ENCODE results near the gene ST6GALNAC3.
"Not testable (repeated sequence)": the region's sequence is repeated elsewhere in the genome, so short reads cannot be mapped to it uniquely, and the experiment has no call there.

- TF ChIP-seq SCRT1 (tag by site-specific recombination; IDR thresholded peaks at IDR 0.05; ENCODE audit: borderline replicate concordance); CTCF (tag by site-specific recombination; IDR thresholded peaks at IDR 0.05); GLI2 (tag by site-specific recombination; IDR thresholded peaks at IDR 0.05; ENCODE audit: borderline replicate concordance, low read depth); ZNF16 (tag by site-specific recombination; IDR thresholded peaks at IDR 0.05; ENCODE audit: low read depth); FEZF1 (tag by site-specific recombination; IDR thresholded peaks at IDR 0.05); ZNF585B (tag by site-specific recombination; IDR thresholded peaks at IDR 0.05); OVOL3 (tag by site-specific recombination; IDR thresholded peaks at IDR 0.05); SALL2 (tag by site-specific recombination; IDR thresholded peaks at IDR 0.05; ENCODE audit: borderline replicate concordance); KLF1 (tag by site-specific recombination; IDR thresholded peaks at IDR 0.05); GLIS1 (tag by site-specific recombination; IDR thresholded peaks at IDR 0.05); ZNF112 (tag by site-specific recombination; IDR thresholded peaks at IDR 0.05); ZBTB26 (tag by site-specific recombination; optimal IDR thresholded peaks at IDR 0.05); ZNF274 (IDR thresholded peaks at IDR 0.05; ENCODE audit: low read length); ZNF274 (tag by site-specific recombination; IDR thresholded peaks at IDR 0.05; ENCODE audit: borderline replicate concordance): not testable (repeated sequence)
Measured at GRCh38 chr1:76652860-76653259, 578.3 kb downstream of the ST6GALNAC3 start.

Measured in HEK293 (cell line).